Measurements from ENCODE around the gene SGPP2. TPM values are rescaled to one million over a fixed set of nuclear protein-coding genes. Genes with fewer than 3 reads are reported as not detected.

SGPP2 gene
- total RNA-seq, 2 experiments from 2014 or later: 1.7 TPM

- Histone ChIP-seq H3K36me3 (ENCODE audit: insufficient read depth, low read length) (no peaks in the 10 kb centered on the region), H3K27me3 (ENCODE audit: control insufficient read depth in 1 of 2, insufficient read depth in 2 of 2, low read length in 2 of 2) (peaks cover 0 to 29% of the 10 kb centered on the region in 2 experiments), H3K4me1 (ENCODE audit: insufficient read depth, low read length) (peaks cover 30% of the 10 kb centered on the region), H3K4me3 (ENCODE audit: low read length) (no peak overlapping the region), H3K27ac (ENCODE audit: low read depth in 1 of 2, low read length in 2 of 2) (no peak overlapping the region), H3K9me3 (ENCODE audit: control insufficient read depth in 1 of 2, insufficient read depth in 1 of 2, low read length in 2 of 2) (peaks cover 0 to 7% of the 10 kb centered on the region in 2 experiments)
- Mint-ChIP-seq H3K4me1 (ENCODE audit: low read depth) (peaks cover 32% of the 10 kb centered on the region), H3K27ac (no peak overlapping the region), H3K36me3 (ENCODE audit: low read depth) (peaks cover 7% of the 10 kb centered on the region), H3K9me3 (no peaks in the 10 kb centered on the region), H3K27me3 (peaks cover 48% of the 10 kb centered on the region), H3K4me3 (no peak overlapping the region)
- DNase-seq (no peak), ATAC-seq (ENCODE audit: poor library complexity) (no peak)
- POLR2A ChIA-PET: no interaction called here
- intact Hi-C loops (cut with DNase I, micrococcal nuclease): loop anchor here in 1 of 2 experiments (10.0 kb wide), 1 partner anchor 107 kb away; no protein-coding TSS in a partner anchor
- CTCF ChIA-PET: interaction anchor here (0.7 kb wide), 1 partner anchor 13 kb away, joined by 4 read pairs; no protein-coding TSS in a partner anchor
- TF ChIP-seq, protein P1, sequence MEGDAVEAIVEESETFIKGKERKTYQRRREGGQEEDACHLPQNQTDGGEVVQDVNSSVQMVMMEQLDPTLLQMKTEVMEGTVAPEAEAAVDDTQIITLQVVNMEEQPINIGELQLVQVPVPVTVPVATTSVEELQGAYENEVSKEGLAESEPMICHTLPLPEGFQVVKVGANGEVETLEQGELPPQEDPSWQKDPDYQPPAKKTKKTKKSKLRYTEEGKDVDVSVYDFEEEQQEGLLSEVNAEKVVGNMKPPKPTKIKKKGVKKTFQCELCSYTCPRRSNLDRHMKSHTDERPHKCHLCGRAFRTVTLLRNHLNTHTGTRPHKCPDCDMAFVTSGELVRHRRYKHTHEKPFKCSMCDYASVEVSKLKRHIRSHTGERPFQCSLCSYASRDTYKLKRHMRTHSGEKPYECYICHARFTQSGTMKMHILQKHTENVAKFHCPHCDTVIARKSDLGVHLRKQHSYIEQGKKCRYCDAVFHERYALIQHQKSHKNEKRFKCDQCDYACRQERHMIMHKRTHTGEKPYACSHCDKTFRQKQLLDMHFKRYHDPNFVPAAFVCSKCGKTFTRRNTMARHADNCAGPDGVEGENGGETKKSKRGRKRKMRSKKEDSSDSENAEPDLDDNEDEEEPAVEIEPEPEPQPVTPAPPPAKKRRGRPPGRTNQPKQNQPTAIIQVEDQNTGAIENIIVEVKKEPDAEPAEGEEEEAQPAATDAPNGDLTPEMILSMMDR (IDR thresholded peaks at IDR 0.05): no peak
Measured at GRCh38 chr2:222421626-222422025, 2.7 kb upstream of the SGPP2 start.

GRCh38 chr2:222423186-222423585 is 1.2 kb upstream of the SGPP2 start:
- intact Hi-C loops (cut with DNase I, micrococcal nuclease): loop anchor here in 1 of 2 experiments (10.0 kb wide), 1 partner anchor 108 kb away; no protein-coding TSS in a partner anchor
- Histone ChIP-seq H3K27ac (ENCODE audit: low read depth in 1 of 2, low read length in 2 of 2) (no peak overlapping the region), H3K4me3 (ENCODE audit: low read length) (peak overlapping the region; percentile 61), H3K27me3 (ENCODE audit: control insufficient read depth in 1 of 2, insufficient read depth in 2 of 2, low read length in 2 of 2) (peaks cover 0 to 29% of the 10 kb centered on the region in 2 experiments), H3K4me1 (ENCODE audit: insufficient read depth, low read length) (peaks cover 37% of the 10 kb centered on the region), H3K36me3 (ENCODE audit: insufficient read depth, low read length) (no peaks in the 10 kb centered on the region), H3K9me3 (ENCODE audit: control insufficient read depth in 1 of 2, insufficient read depth in 1 of 2, low read length in 2 of 2) (peaks cover 0 to 7% of the 10 kb centered on the region in 2 experiments)
- POLR2A ChIA-PET: no interaction called here
- CTCF ChIA-PET: no interaction called here
- no peak for ATAC-seq (ENCODE audit: poor library complexity)
- Mint-ChIP-seq H3K4me1 (ENCODE audit: low read depth) (peaks cover 48% of the 10 kb centered on the region), H3K27ac (peak overlapping the region; percentile 86), H3K36me3 (ENCODE audit: low read depth) (peaks cover 7% of the 10 kb centered on the region), H3K4me3 (peak overlapping the region; percentile 98), H3K9me3 (no peaks in the 10 kb centered on the region), H3K27me3 (peaks cover 63% of the 10 kb centered on the region)
- DNase-seq: no peak
- TF ChIP-seq, protein P1 (IDR thresholded peaks at IDR 0.05): no peak

GRCh38 chr2:222423632-222424275 is 589 bp upstream of the SGPP2 start:
- Mint-ChIP-seq H3K4me3 (peak overlapping the region; percentile 98), H3K9me3 (no peaks in the 10 kb centered on the region), H3K27me3 (peaks cover 64% of the 10 kb centered on the region), H3K36me3 (ENCODE audit: low read depth) (peaks cover 7% of the 10 kb centered on the region), H3K4me1 (ENCODE audit: low read depth) (peaks cover 49% of the 10 kb centered on the region), H3K27ac (peak overlapping the region; percentile 86)
- Histone ChIP-seq H3K4me1 (ENCODE audit: insufficient read depth, low read length) (peaks cover 37% of the 10 kb centered on the region), H3K27ac (ENCODE audit: low read depth in 1 of 2, low read length in 2 of 2) (peak overlapping the region in 1 of 2 donors; percentile 49), H3K36me3 (ENCODE audit: insufficient read depth, low read length) (no peaks in the 10 kb centered on the region), H3K27me3 (ENCODE audit: control insufficient read depth in 1 of 2, insufficient read depth in 2 of 2, low read length in 2 of 2) (peaks cover 0 to 29% of the 10 kb centered on the region in 2 experiments), H3K4me3 (ENCODE audit: low read length) (peak overlapping the region; percentile 61), H3K9me3 (ENCODE audit: control insufficient read depth in 1 of 2, insufficient read depth in 1 of 2, low read length in 2 of 2) (peaks cover 0 to 7% of the 10 kb centered on the region in 2 experiments)
- intact Hi-C loops (cut with DNase I, micrococcal nuclease): loop anchor here in 1 of 2 experiments (10.0 kb wide), 1 partner anchor 109 kb away; no protein-coding TSS in a partner anchor
- TF ChIP-seq, protein P1 (IDR thresholded peaks at IDR 0.05): no peak
- POLR2A ChIA-PET: no interaction called here
- CTCF ChIA-PET: no interaction called here
- ATAC-seq (ENCODE audit: poor library complexity) (peak; percentile 36), DNase-seq (peak in 8 of 14 experiments; percentile 2 to 87 (median 28))
